HepG2 (cell line): ENCODE measurements around the gene RBCK1. TPM values are rescaled to one million over a fixed set of nuclear protein-coding genes. Genes with fewer than 3 reads are reported as not detected.

ENCODE experiments used
- BORCS8-MEF2B ChIP-seq: sonication (generic); formaldehyde crosslinking; IDR thresholded peaks from 2 replicates; pipeline ENCODE4 v1.8.0; 2022; ENCODE audit warnings: mild to moderate bottlenecking, missing genetic modification reagents
- EP300 ChIP-seq, 3 experiments: sonication (generic) in 1 of 3; formaldehyde crosslinking in 1 of 3; IDR thresholded peaks; 2 replicates each; pipeline versions ENCODE4 v1.5.1 to v1.6.1; 2011 to 2020; ENCODE audit warnings: low read depth in 2 of 3, low read length in 2 of 3, borderline replicate concordance in 1 of 3, improper control_type of control experiment in 1 of 3, mild to moderate bottlenecking in 1 of 3, missing genetic modification reagents in 1 of 3, moderate library complexity in 1 of 3
- FOXJ3 ChIP-seq: sonication (generic); formaldehyde crosslinking; IDR thresholded peaks from 2 replicates; pipeline ENCODE4 v1.4.0; 2020; ENCODE audit warnings: missing genetic modification reagents, mild to moderate bottlenecking, borderline replicate concordance
- GATA4 ChIP-seq: sonication (generic); IDR thresholded peaks from 2 replicates; pipeline ENCODE4 v1.6.1; 2016; ENCODE audit warnings: antibody characterized with exemption, low read depth, borderline replicate concordance
- GATAD2A ChIP-seq: IDR thresholded peaks from 2 replicates; pipeline ENCODE4 v1.6.1; 2016
- GMEB1 ChIP-seq: sonication (generic); formaldehyde crosslinking; IDR thresholded peaks from 2 replicates; pipeline ENCODE4 v1.5.1; 2020; ENCODE audit warnings: missing genetic modification reagents, mild to moderate bottlenecking, borderline replicate concordance
- HOXA5 ChIP-seq: sonication (generic); formaldehyde crosslinking; IDR thresholded peaks from 2 replicates; pipeline ENCODE4 v1.4.0; 2020; ENCODE audit warnings: missing genetic modification reagents
- MZF1 ChIP-seq: sonication (generic); formaldehyde crosslinking; IDR thresholded peaks from 2 replicates; pipeline ENCODE4 v1.8.1; 2023; ENCODE audit warnings: mild to moderate bottlenecking, missing genetic modification reagents, borderline replicate concordance
- NR2F2 ChIP-seq: IDR thresholded peaks from 2 replicates; pipeline ENCODE4 v1.6.1; 2012; ENCODE audit warnings: low read depth, inconsistent platforms, borderline replicate concordance
- PITX1 ChIP-seq: sonication (generic); formaldehyde crosslinking; IDR thresholded peaks from 2 replicates; pipeline ENCODE4 v1.5.1; 2020; ENCODE audit warnings: mild to moderate bottlenecking, missing genetic modification reagents
- RBAK ChIP-seq: sonication (generic); formaldehyde crosslinking; IDR thresholded peaks from 2 replicates; pipeline ENCODE4 v1.5.1; 2020; ENCODE audit warnings: mild to moderate bottlenecking, missing genetic modification reagents
- RORA ChIP-seq: sonication (generic); formaldehyde crosslinking; IDR thresholded peaks from 2 replicates; pipeline ENCODE4 v1.5.0; 2020; ENCODE audit warnings: mild to moderate bottlenecking, missing genetic modification reagents, moderate library complexity
- SETDB1 ChIP-seq: sonication (generic); formaldehyde crosslinking; IDR thresholded peaks from 2 replicates; pipeline ENCODE4 v1.5.1; 2020; ENCODE audit warnings: missing genetic modification reagents, mild to moderate bottlenecking, borderline replicate concordance
- SMARCC2 ChIP-seq: fragments of 450-650 bp; IDR thresholded peaks from 2 replicates; pipeline ENCODE4 v1.6.1; 2017; ENCODE audit warnings: antibody characterized with exemption, mild to moderate bottlenecking
- TARDBP ChIP-seq: sonication (generic); formaldehyde crosslinking; IDR thresholded peaks from 2 replicates; pipeline ENCODE4 v1.8.0; 2022; ENCODE audit warnings: mild to moderate bottlenecking, missing genetic modification reagents
- U2AF2 ChIP-seq: fragments of 200-400 bp; formaldehyde crosslinking; IDR thresholded peaks from 2 replicates; pipeline ENCODE4 v1.6.1; 2017; ENCODE audit warnings: low read depth, mild to moderate bottlenecking, low read length
- YEATS4 ChIP-seq: sonication (generic); formaldehyde crosslinking; IDR thresholded peaks from 2 replicates; pipeline ENCODE4 v1.4.0; 2020; ENCODE audit warnings: missing genetic modification reagents, borderline replicate concordance
- ZBTB7A ChIP-seq: sonication (generic); formaldehyde crosslinking; IDR thresholded peaks from 2 replicates; pipeline ENCODE4 v1.8.0; 2022; ENCODE audit warnings: mild to moderate bottlenecking, missing genetic modification reagents
- ZNF12 ChIP-seq: sonication (generic); formaldehyde crosslinking; IDR thresholded peaks from 2 replicates; pipeline ENCODE4 v1.5.0; 2020; ENCODE audit warnings: missing genetic modification reagents
- ZNF331 ChIP-seq: sonication (generic); formaldehyde crosslinking; IDR thresholded peaks from 2 replicates; pipeline ENCODE4 v1.4.0; 2020; ENCODE audit warnings: missing genetic modification reagents
- ZNF614 ChIP-seq: IDR thresholded peaks from 2 replicates; pipeline ENCODE4 v1.6.1; 2018; ENCODE audit warnings: missing biosample characterization, missing genetic modification reagents, inconsistent platforms, borderline replicate concordance
- polyA plus RNA-seq, 8 experiments: library from polyadenylated mRNA; depleted of rRNA in 3 of 8; stranded (reverse) in 7 of 8; unstranded in 1 of 8; fragments of >200 nt; fragmentation: Illumina TruSeq in 4 of 8; extraction: Trizol in 4 of 8; gene quantifications; 2 replicates each; pipeline versions ENCODE4 v1.2.1 to v1.2.3, GENCODE V29; 2011 to 2016; ENCODE audit warnings: low read depth in 4 of 8, missing spikeins in 1 of 8, mixed read lengths in 1 of 8; ENCODE audit not compliant: insufficient read depth in 1 of 8
- total RNA-seq, 5 experiments: library from RNA; depleted of rRNA; stranded (reverse); fragments of >200 nt; fragmentation: Illumina TruSeq; extraction: Trizol; gene quantifications; 2 replicates each; pipeline ENCODE4 v1.2.3, GENCODE V29; 2016; ENCODE audit warnings: low read depth in 1 of 5
- TF ChIP-seq, protein P1 (sequence below): sonication (generic); formaldehyde crosslinking; IDR thresholded peaks from 2 replicates; pipeline ENCODE4 v1.5.0; 2020; ENCODE audit warnings: missing genetic modification reagents, mild to moderate bottlenecking, borderline replicate concordance
- TF ChIP-seq, protein P2 (sequence below): sonication (generic); formaldehyde crosslinking; IDR thresholded peaks from 2 replicates; pipeline ENCODE4 v1.5.1; 2020; ENCODE audit warnings: mild to moderate bottlenecking, missing genetic modification reagents

Gene RBCK1
- total and polyA plus RNA-seq, 2 of the 13 experiments (the other 11 are each of a cell fraction or from before 2014, with no cell fraction given), result 149 to 215 TPM

DNA sequence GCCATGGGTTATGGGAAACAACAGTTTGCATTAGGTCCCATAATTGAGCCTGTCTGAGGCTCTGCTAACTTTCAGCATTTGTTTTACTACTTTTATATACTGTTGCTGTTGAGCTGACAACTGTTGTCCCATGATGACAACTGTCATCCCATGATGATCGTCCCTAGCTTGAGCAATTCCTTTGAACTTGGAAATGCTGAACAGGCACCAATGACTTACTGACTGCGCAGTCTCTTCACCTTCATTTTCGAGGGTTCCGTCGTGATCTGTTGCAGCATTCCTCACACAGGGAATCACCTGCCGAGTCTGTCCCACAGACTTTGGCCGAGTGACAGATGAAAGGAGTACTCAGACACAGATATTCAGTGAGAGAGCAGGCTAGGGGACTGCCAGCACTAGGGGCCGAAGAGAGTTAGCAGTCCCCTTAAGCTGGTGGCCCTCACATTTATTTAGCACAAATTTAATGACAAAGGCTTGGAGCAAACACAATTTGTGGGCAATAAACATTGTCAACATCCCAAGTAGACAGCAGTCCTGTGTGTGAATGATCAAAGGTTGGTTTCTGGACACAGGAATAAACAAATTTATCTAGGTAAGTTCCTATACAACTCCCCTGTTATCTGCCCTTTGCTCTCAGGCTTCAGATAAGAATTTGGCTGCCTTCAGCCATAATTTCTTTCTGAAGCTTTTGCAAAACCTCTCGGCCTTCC is 64.2 kb downstream of the RBCK1 start (continued):
- TF ChIP-seq NR2F2 (0 out of 2 replicates have a peak, but pooled peaks have one; percentile 30), GATAD2A (CRISPR knock-in tag) (peak; percentile 61), EP300 (IDR thresholded peaks at IDR 0.05; ENCODE audit: low read depth in 2 of 2, low read length in 2 of 2) (peak; percentile 34; a peak in 2 of 4 replicates), EP300 (CRISPR knock-in tag; IDR thresholded peaks at IDR 0.05; ENCODE audit: borderline replicate concordance) (no peak), FOXJ3 (CRISPR knock-in tag) (peak; percentile 78; the same call in 1 of the 2 replicates), MZF1 (CRISPR knock-in tag) (no peak), ZBTB7A (CRISPR knock-in tag) (0 out of 2 replicates have a peak, but pooled peaks have one; percentile 38), TARDBP (CRISPR knock-in tag) (peak; percentile 49; the same call in 1 of the 2 replicates), BORCS8-MEF2B (CRISPR knock-in tag) (0 out of 2 replicates have a peak, but pooled peaks have one; percentile 21), SMARCC2 (no peak), HOXA5 (CRISPR knock-in tag) (peak; percentile 42; the same call in 1 of the 2 replicates), ZNF12 (CRISPR knock-in tag) (0 out of 2 replicates have a peak, but pooled peaks have one; percentile 16), GATA4 (peak; percentile 75), ZNF331 (CRISPR knock-in tag) (peak; percentile 8; the same call in 1 of the 2 replicates), YEATS4 (CRISPR knock-in tag) (0 out of 2 replicates have a peak, but pooled peaks have one; percentile 26), SETDB1 (CRISPR knock-in tag) (peak; percentile 96), ZNF614 (CRISPR knock-in tag) (0 out of 2 replicates have a peak, but pooled peaks have one; percentile 20), RORA (CRISPR knock-in tag) (no peak), RBAK (CRISPR knock-in tag) (0 out of 2 replicates have a peak, but pooled peaks have one; percentile 40), PITX1 (0 out of 2 replicates have a peak, but pooled peaks have one; percentile 30), GMEB1 (CRISPR knock-in tag) (peak; percentile 29; the same call in 1 of the 2 replicates), U2AF2 (0 out of 2 replicates have a peak, but pooled peaks have one; percentile 53)
- TF ChIP-seq, protein P1, sequence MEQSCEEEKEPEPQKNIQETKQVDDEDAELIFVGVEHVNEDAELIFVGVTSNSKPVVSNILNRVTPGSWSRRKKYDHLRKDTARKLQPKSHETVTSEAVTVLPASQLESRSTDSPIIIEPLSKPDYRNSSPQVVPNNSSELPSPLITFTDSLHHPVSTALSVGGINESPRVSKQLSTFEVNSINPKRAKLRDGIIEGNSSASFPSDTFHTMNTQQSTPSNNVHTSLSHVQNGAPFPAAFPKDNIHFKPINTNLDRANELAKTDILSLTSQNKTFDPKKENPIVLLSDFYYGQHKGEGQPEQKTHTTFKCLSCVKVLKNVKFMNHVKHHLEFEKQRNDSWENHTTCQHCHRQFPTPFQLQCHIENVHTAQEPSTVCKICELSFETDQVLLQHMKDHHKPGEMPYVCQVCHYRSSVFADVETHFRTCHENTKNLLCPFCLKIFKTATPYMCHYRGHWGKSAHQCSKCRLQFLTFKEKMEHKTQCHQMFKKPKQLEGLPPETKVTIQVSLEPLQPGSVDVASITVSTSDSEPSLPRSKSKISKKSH (CRISPR knock-in tag), result peak; percentile 65; the same call in 1 of the 2 replicates
- TF ChIP-seq, protein P2, sequence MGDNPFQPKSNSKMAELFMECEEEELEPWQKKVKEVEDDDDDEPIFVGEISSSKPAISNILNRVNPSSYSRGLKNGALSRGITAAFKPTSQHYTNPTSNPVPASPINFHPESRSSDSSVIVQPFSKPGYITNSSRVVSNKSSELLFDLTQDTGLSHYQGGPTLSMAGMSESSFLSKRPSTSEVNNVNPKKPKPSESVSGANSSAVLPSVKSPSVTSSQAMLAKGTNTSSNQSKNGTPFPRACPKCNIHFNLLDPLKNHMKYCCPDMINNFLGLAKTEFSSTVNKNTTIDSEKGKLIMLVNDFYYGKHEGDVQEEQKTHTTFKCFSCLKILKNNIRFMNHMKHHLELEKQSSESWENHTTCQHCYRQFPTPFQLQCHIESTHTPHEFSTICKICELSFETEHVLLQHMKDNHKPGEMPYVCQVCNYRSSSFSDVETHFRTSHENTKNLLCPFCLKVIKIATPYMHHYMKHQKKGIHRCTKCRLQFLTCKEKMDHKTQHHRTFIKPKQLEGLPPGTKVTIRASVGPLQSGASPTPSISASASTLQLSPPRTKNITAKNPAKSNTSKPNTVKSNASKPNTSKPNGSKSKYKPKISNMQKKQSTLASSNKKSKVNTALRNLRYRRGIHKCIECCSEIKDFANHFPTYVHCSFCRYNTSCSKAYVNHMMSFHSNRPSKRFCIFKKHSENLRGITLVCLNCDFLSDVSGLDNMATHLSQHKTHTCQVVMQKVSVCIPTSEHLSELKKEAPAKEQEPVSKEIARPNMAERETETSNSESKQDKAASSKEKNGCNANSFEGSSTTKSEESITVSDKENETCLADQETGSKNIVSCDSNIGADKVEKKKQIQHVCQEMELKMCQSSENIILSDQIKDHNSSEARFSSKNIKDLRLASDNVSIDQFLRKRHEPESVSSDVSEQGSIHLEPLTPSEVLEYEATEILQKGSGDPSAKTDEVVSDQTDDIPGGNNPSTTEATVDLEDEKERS (CRISPR knock-in tag), result peak; percentile 99
